Right forelimb (tissue), 1 donor: ENCODE results near the gene SOX5.

Source experiments
- DNase-seq: peaks from one replicate; pipeline ENCODE4 v3.0.0-alpha.2; 2018

The SOX5 gene

GRCh38 chr12:23949348-23950209 lies at the start of gene SOX5:
TSS of gene SOX5 (minus strand) at chr12:23949670. CDS start at chr12:23949601, 69 bp downstream.
- peak; percentile 72 for DNase-seq

DNA sequence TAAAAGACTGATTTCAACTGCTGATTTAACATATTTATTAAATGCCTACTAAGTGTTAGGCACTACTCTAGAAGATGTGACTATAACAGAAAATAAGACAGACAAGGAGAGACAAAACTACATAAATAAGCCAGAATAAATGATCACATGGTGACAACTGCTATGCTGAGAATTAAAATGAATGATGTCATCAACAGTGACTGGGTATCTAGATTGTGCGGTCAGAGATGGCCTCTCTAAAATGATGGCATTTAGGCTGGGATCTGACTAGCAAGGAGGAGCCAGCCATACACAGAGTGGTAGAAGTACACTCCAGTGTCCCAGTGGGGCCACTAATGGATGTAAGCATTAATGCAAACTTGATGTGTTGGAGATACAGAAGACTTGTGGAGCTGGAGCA lies 37.6 kb upstream of the SOX5 start:
- no peak for DNase-seq

- DNase-seq: no peak
These were observed 31.4 kb upstream of the SOX5 start for GRCh38 chr12:23980826-23981225.

DNA sequence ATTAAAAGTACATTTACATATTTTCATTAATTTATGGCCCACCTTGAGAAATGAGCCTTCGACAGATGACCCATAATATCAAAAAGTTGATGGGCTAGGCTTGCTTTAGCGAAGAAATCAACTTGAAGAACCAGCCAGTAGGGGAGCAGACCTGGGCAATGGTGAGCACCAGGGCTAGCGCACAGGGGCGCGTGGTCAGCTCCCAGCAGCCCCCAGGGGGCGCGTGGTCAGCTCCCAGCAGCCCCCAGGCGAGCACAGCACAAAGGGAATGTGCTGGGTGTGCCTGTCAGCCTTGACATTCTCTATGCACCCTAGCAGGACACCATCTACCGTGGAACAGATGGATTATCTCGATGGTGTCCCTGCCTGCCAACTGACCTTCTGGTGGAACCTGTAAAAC lies 15.3 kb upstream of the SOX5 start:
- DNase-seq: no peak

- no peak for DNase-seq
These were observed 10.4 kb upstream of the SOX5 start for GRCh38 chr12:23959826-23960225.

DNA sequence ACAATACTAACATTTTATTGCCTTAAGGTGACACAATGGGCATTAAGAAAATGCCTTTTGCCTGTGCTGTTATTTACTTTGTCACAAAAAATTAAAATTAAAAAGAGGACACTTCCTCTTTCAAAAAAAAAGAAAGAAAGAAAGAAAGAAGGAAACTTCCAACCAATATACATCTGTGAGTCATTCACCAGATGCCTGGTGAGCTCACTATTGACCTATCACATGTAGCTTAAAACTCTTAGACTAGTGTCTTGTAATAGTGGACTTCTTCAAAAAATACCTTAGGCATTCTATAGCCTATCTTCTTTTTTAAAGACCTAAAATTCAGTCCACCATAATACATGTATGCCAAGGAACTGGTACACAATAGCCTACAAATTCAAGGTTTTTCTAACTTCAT lies 4.9 kb upstream of the SOX5 start:
- no peak for DNase-seq

DNA sequence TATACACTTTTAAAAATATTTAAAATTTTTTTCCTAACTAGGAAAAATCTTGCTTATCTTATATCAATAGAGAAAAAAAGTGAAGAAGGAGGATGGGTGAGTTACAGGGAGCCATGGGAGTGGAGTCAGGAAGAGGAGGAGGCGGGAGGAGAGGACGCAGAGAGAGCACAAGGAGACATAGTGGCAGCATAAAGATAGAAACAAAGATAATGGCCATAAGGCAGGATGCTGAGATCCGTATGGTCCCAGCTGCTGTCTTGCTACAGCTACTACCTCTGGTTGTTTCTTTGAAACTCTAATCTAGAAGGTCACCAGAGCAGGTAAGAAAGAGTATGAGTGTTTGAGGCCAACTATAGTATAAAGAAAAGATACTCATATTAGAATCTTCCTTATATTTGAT lies 2.6 kb upstream of the SOX5 start:
- no peak for DNase-seq

DNA sequence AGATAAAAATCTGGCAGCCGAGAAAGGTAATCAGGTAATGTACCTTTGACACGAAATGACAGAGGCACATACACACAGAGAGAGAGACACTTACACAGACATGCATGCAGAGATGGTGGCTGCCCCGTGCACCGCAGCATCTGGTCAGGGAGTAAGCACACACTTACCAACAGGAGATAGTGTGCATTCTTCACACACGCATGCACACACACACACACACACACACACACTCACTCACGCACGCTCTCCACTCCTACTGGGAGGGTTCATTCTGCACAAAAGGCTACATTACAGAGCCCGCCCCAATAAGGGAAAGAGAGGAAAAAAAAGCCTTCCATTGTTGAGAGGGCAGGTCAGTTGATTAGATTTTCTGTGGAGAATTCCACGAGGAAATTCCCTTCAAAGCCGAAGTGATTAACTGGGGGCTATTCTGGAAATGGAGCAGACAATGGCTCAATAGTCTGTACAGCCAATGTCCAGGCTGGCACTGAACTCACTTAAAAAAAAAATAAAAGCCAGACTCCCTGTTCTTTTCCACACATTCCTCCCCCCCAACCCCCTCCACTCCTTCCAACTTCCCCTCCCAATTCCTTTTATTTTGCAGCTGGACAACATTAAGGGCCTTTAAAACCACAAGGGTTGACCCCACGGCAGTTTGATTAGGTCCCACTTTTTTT lies 1.4 kb upstream of the SOX5 start:
- peak; percentile 47 for DNase-seq

DNA sequence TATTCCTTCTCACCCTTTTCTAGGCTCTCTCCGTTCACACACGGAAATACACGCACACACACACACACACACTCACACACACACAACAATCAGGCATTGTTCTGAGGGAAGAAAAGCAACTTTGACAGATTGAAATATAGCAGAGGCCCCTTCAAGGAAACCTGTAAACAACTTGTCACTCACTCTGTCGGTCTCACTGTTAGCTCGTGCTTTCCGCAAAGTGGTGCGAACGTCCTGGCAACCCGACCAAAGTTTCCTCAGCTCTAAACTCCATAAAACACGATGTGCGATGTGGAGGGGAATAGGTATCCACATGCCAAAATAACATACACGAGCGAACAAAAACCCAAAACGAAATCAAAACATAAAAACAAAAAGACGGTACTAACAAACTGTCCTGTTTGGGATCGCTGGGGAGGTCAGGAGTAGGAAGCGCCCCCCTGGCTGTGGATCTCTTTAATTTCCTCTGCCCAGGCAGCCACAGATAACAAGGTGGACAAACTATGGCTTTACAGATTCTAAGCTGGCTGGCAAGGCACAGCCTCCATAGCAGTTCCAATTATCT lies 822 bp upstream of the SOX5 start:
- DNase-seq: peak; percentile 70

- no peak for DNase-seq
These were observed 1.2 kb downstream of the SOX5 start for GRCh38 chr12:23948291-23948690.

GRCh38 chr12:23947395-23947794 lies 2.1 kb downstream of the SOX5 start:
- DNase-seq: no peak

- no peak for DNase-seq
These were observed 4.2 kb downstream of the SOX5 start for GRCh38 chr12:23945249-23945648.

GRCh38 chr12:23944067-23944466 lies 5.4 kb downstream of the SOX5 start:
- DNase-seq: no peak

- no peak for DNase-seq
These were observed 6.6 kb downstream of the SOX5 start for GRCh38 chr12:23942841-23943240.

DNA sequence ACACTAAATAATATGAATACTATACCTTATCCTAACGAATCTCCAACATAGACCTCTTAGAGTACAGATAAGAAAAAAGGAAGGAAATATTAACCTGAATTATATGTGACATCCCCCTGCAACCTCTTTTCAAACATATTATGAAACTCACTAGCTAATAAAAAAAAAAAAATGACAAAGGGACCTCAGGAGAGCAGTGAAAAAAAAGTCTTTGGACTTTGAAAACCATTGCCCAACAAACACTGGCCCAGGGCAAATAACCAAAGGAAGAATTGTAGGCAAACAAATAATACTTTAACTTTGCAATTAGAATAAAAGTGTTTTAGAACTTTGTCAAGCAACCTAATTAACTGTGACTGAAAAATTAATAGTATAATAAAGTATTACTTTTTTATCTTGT lies 7.7 kb downstream of the SOX5 start:
- no peak for DNase-seq

GRCh38 chr12:23938422-23938821 lies 11.0 kb downstream of the SOX5 start:
- DNase-seq: no peak

DNA sequence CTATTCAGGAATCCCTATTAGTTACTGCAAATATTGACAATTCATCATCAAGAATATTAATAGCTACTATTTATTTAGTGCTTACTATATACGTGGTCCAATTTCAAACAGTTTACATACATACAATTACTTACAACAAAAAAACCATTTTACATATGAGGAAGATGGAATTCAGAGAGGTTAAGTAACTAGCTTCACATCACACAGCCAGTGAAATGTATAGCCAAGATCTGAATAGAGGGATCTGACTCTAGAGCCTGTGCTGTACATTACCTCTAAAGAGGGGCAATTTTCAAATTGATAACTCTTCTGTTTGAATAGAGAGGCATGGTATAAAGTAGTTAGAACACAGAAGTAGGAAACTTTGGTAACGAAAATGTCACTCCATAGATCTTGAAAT lies 18.3 kb downstream of the SOX5 start:
- no peak for DNase-seq

DNA sequence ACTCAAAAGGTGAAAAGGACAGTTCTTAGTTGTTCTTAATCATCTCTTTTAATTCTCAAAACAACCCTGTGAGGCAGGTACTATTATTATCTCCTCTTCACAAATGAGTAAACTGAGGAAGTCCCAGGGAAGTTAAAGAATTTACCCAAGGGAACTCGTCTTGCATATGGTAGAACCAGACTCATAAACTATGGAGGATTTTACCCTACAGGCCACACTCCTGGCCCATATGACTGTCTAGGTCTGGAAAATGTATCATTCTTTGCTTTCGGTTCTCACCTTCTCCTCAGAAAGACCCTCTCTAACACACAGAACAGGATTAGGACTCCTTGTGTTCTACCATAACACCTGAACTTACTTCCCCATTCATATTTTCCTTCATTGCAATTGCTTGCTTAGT lies 18.9 kb downstream of the SOX5 start:
- no peak for DNase-seq

GRCh38 chr12:23929906-23930305 lies 19.6 kb downstream of the SOX5 start:
- no peak for DNase-seq

GRCh38 chr12:23927907-23928306 lies 21.6 kb downstream of the SOX5 start:
- no peak for DNase-seq

DNA sequence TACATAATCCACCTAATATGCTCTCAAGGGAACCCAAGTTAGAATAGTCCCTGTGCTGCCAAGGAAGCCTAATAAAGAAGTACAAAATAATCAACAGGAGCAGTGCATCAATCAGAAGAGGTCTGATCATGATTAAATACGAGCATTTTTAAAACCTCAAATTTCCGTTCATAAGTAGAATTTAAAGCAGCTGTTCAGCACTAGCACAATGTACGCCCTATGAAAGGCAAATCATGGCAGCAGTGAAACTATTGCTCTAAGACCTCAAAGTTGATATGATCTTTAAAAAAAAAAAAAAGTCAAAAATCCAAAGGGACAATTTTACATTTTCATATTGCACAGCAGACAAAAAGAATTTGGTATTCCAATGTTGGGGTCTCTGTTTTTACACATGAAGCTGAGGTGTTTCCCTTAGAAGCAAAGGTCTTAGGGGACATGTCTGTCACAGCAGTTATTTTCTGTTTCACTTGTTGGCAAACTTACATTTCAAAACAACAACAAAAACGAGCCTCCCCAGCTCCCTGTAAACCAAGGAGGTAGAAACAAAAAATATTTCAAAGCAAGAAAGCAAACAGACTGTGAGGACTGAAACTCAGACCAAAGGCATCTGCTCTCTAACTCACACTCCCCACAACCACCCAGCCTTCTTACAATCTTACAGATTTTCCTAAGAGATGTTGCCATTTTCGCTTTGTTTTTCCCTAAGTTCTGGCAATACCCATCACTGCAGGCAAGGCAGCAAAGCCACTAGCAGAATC lies 28.2 kb downstream of the SOX5 start:
- no peak for DNase-seq

GRCh38 chr12:23911574-23911973 lies 37.9 kb downstream of the SOX5 start:
- DNase-seq: no peak

DNA sequence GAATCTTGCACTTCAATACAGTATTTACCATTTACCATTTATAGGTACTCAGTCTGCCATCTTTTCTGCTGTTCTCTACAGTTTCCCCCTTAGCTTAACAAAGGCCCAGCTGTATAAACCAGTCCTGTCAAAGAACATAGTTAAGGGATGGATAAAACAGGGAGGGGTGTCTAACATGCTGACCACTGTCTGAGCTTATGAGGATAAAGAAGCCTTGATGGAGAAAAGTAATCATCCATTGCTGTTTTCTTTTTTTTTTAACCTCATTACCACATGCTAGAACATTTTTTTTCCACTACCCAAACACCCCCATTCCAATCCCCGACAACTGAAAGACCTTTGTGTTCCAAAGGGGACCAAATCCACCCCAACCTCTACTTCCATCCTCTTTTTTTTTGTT lies 39.9 kb downstream of the SOX5 start:
- no peak for DNase-seq
